HUES6 (cell line): ENCODE results near the gene CCHCR1.

Source experiments
- H3K27ac ChIP-seq: 2 replicates; pipeline ENCODE4 v1.7.0; 2013; ENCODE audit warnings: low read depth, mild to moderate bottlenecking, low read length, inconsistent platforms
- H3K27me3 ChIP-seq: 2 replicates; pipeline ENCODE4 v1.6.1; 2013; ENCODE audit warnings: low read length; ENCODE audit not compliant: control insufficient read depth, insufficient read depth
- H3K36me3 ChIP-seq: 2 replicates; pipeline ENCODE4 v1.6.1; 2013; ENCODE audit warnings: low read length; ENCODE audit not compliant: control insufficient read depth, insufficient read depth
- H3K4me1 ChIP-seq: 2 replicates; pipeline ENCODE4 v1.6.1; 2013; ENCODE audit warnings: low read length; ENCODE audit not compliant: control insufficient read depth, insufficient read depth
- H3K4me3 ChIP-seq: 2 replicates; pipeline ENCODE4 v1.5.1; 2013; ENCODE audit warnings: low read depth, low read length
- H3K9ac ChIP-seq: one replicate; pipeline ENCODE4 v1.6.1; 2013; ENCODE audit warnings: mild to moderate bottlenecking, low read length
- H3K9me3 ChIP-seq: 2 replicates; pipeline ENCODE4 v1.6.1; 2013; ENCODE audit warnings: low read depth, low read length; ENCODE audit not compliant: control insufficient read depth, insufficient read depth

CCHCR1 gene

DNA sequence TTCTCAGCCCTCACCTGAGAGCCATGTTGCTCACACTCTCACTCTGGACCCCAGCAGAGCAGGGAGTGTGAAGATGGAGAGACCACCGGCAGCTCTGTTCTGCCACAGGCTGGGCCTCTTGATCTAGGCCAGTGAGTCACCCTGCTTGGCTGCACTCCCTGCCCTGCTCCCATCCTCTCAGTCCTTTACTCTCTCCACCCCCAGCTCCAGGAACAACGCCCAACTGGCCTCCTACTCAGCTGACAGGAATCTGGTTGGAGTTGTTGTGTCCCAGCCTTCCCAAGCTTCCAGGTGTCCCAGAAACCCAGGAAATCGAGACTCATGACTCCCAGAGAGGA is 43.1 kb downstream of the CCHCR1 start, which contains the start of gene PSORS1C1:
Gene PSORS1C1 (plus strand): TSS at position 260 of the 338 bp plus-strand sequence. CDS start 14,833 bp downstream, outside the sequence.
- peak within 1 kb of the TSS; percentile 42; the same call in 1 of the 2 replicates for H3K4me3 ChIP-seq

GRCh38 chr6:31113861-31114540 is 43.6 kb downstream of the CCHCR1 start:
- peak overlapping the region; percentile 42; the same call in 1 of the 2 replicates for H3K4me3 ChIP-seq
- peaks cover 43% of the 10 kb centered on the region for H3K4me1 ChIP-seq
- no peaks in the 10 kb centered on the region for H3K9me3 ChIP-seq
- H3K27me3 ChIP-seq: peaks cover 11% of the 10 kb centered on the region
- no peak overlapping the region; the same call in 1 of the 2 replicates for H3K27ac ChIP-seq
- no peaks in the 10 kb centered on the region for H3K36me3 ChIP-seq
- H3K9ac ChIP-seq: peak overlapping the region; percentile 32

More for the DNA sequence above, 43.1 kb downstream of the CCHCR1 start, which contains the start of gene PSORS1C1:
- H3K36me3 ChIP-seq: no peaks in the 10 kb centered on the region
- H3K27me3 ChIP-seq: peaks cover 11% of the 10 kb centered on the region
- no peaks in the 10 kb centered on the region for H3K9me3 ChIP-seq
- H3K27ac ChIP-seq: no peak within 1 kb of the TSS; the same call in 1 of the 2 replicates
- H3K4me1 ChIP-seq: peaks cover 43% of the 10 kb centered on the region
- peak within 1 kb of the TSS; percentile 32 for H3K9ac ChIP-seq

- H3K4me3 ChIP-seq: no peak within 1 kb of the TSS
- H3K27ac ChIP-seq: no peak within 1 kb of the TSS
- H3K9ac ChIP-seq: no peak within 1 kb of the TSS
- H3K27me3 ChIP-seq: peaks cover 11% of the 10 kb centered on the region
- no peaks in the 10 kb centered on the region for H3K9me3 ChIP-seq
- H3K4me1 ChIP-seq: peaks cover 43% of the 10 kb centered on the region
- H3K36me3 ChIP-seq: no peaks in the 10 kb centered on the region
These were observed 45.1 kb downstream of the CCHCR1 start, which contains the start of gene C6orf15 for GRCh38 chr6:31112478-31112877. C6orf15 (minus strand) TSS chr6:31112575; CDS start chr6:31112555, 20 bp downstream.

DNA sequence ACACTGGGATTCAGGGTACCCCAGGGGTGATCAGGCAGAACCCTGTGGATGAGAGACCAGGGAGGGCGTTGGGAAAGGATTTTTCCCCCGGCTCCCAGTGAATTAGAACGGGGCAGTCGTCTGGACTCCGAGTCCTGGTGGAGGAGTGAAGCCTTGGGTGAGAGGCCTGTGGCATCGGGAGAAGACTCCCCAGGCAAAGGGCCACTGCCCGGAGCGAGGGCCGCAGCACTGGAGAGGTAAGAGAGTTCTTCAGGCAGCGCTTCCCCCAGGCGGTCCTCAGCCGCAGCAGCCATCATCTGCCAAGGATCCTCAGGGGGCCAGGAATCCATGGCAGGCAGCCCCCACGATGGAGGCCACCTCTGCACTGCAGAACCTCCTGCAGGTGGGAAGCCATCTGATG is 45.9 kb downstream of the CCHCR1 start:
- peaks cover 38% of the 10 kb centered on the region for H3K4me1 ChIP-seq
- no peaks in the 10 kb centered on the region for H3K9me3 ChIP-seq
- peaks cover 11% of the 10 kb centered on the region for H3K27me3 ChIP-seq
- H3K4me3 ChIP-seq: no peak overlapping the region
- no peak overlapping the region for H3K27ac ChIP-seq
- H3K9ac ChIP-seq: no peak overlapping the region
- no peaks in the 10 kb centered on the region for H3K36me3 ChIP-seq

DNA sequence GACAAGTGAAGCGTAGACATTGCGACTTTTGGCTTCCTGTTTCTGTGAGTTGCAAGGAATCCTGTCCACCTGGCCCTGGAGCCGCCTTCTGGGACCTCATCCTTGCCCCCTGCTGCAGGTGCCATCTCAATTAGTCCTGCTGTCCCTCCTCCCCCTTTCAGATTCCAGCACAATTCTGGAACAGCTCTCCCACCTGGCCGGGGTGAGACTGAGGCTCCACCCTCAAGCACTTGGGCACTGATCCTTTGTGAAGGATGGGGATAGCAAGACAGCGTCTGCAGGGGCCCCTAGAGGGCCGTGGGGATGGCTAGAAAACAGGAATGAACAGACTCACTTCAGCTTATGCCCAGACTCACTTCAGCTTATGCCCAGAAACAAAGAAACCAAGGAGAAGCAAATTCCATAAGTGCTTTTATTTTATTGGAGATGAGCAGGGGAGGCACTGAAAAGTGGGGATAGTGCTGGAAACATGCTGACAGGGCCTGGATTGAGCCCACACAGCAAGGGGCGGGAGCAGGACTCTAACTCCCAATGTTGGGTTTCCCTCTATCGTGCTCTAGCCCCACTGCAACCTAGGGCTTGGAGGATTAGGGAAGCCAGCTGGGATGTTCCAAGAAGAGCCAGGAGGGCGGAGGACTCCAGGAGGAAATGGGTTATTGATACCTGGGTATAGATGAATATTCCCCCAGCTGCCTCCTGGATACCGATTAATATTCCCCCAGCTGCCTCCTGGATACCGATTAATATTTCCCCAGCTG is 46.6 kb downstream of the CCHCR1 start:
- Histone ChIP-seq H3K4me3 (no peak overlapping the region), H3K27ac (no peak overlapping the region), H3K4me1 (peaks cover 38% of the 10 kb centered on the region), H3K27me3 (peaks cover 11% of the 10 kb centered on the region), H3K36me3 (no peaks in the 10 kb centered on the region), H3K9me3 (no peaks in the 10 kb centered on the region), H3K9ac (no peak overlapping the region)

- Histone ChIP-seq H3K9me3 (no peaks in the 10 kb centered on the region), H3K4me3 (no peak overlapping the region), H3K36me3 (no peaks in the 10 kb centered on the region), H3K27me3 (peaks cover 11% of the 10 kb centered on the region), H3K4me1 (peaks cover 16% of the 10 kb centered on the region), H3K9ac (no peak overlapping the region), H3K27ac (no peak overlapping the region)
These were observed 50.5 kb downstream of the CCHCR1 start for GRCh38 chr6:31107052-31107451.

DNA sequence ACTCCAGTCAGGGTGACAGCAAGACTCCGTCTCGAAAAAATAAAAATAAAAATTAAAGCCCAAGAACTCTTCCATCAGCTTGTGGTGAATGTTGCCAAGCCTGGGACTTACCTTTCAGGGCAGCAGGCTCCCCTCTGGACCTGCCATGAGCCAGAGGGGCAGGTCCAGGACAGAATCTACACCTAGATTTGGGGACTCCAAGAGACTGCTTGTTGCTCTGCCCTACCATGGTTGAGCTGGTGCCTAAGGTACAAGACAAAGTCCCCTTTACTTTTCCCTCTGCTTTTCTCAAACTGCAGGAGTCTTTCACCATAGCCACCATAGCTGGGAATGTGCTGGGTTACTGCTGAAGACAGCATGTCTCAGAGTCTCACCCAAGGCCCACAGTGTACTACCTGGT is 54.5 kb downstream of the CCHCR1 start:
- no peaks in the 10 kb centered on the region for H3K9me3 ChIP-seq
- no peak overlapping the region for H3K27ac ChIP-seq
- H3K9ac ChIP-seq: no peak overlapping the region
- no peaks in the 10 kb centered on the region for H3K4me1 ChIP-seq
- no peaks in the 10 kb centered on the region for H3K36me3 ChIP-seq
- no peaks in the 10 kb centered on the region for H3K27me3 ChIP-seq
- H3K4me3 ChIP-seq: no peak overlapping the region

- H3K4me1 ChIP-seq: 0 out of 2 replicates have a peak, but pooled peaks cover 5% of the 10 kb centered on the region
- no peaks in the 10 kb centered on the region for H3K36me3 ChIP-seq
- no peaks in the 10 kb centered on the region for H3K9me3 ChIP-seq
- H3K27ac ChIP-seq: no peak overlapping the region
- H3K9ac ChIP-seq: no peak overlapping the region
- H3K4me3 ChIP-seq: no peak overlapping the region
- no peaks in the 10 kb centered on the region for H3K27me3 ChIP-seq
These were observed 59.1 kb downstream of the CCHCR1 start for GRCh38 chr6:31098449-31098938.

DNA sequence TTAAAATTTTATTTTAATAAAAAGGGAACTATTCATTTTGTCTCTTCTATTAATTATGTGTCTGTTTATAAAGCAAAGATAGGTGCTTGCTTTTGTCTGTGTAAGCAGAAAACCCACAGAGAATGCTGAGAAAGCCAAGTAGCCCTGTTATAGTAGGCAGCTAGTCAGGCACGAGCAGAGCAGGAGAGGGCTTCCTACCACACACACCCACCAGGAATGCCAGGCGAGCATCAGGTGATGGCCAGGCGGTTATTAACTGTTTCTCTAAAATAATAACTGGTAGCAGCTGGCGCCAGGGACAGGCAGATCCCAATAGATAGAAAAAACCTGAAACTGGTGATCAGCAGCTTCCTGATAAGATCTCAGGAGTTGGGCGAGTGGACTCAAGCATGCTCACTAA is 60.9 kb downstream of the CCHCR1 start:
- no peak overlapping the region for H3K9ac ChIP-seq
- H3K4me1 ChIP-seq: peaks cover 9% of the 10 kb centered on the region; the same call in 1 of the 2 replicates

GRCh38 chr6:31096215-31096614 is 61.4 kb downstream of the CCHCR1 start:
- H3K27ac ChIP-seq: no peak overlapping the region
- H3K9me3 ChIP-seq: no peaks in the 10 kb centered on the region
- peaks cover 9% of the 10 kb centered on the region; the same call in 1 of the 2 replicates for H3K4me1 ChIP-seq
- H3K36me3 ChIP-seq: no peaks in the 10 kb centered on the region
- no peak overlapping the region for H3K9ac ChIP-seq
- H3K27me3 ChIP-seq: no peaks in the 10 kb centered on the region
- H3K4me3 ChIP-seq: no peak overlapping the region

More for the DNA sequence above, 60.9 kb downstream of the CCHCR1 start:
- Histone ChIP-seq H3K27ac (no peak overlapping the region), H3K9me3 (no peaks in the 10 kb centered on the region), H3K4me3 (no peak overlapping the region), H3K27me3 (no peaks in the 10 kb centered on the region), H3K36me3 (no peaks in the 10 kb centered on the region)

GRCh38 chr6:31094389-31094881 is 63.2 kb downstream of the CCHCR1 start:
- Histone ChIP-seq H3K4me3 (no peak overlapping the region), H3K9me3 (no peaks in the 10 kb centered on the region), H3K4me1 (peaks cover 9% of the 10 kb centered on the region; the same call in 1 of the 2 replicates), H3K27ac (no peak overlapping the region), H3K27me3 (no peaks in the 10 kb centered on the region), H3K36me3 (no peaks in the 10 kb centered on the region), H3K9ac (no peak overlapping the region)
